ENCODE results near the gene PDIA4. TPM values are rescaled to one million over a fixed set of nuclear protein-coding genes. Genes with fewer than 3 reads are reported as not detected.

Gene PDIA4
- total RNA-seq, 3 donors from 2014 or later: 53.4 to 101 (median 68.3) TPM

DNA sequence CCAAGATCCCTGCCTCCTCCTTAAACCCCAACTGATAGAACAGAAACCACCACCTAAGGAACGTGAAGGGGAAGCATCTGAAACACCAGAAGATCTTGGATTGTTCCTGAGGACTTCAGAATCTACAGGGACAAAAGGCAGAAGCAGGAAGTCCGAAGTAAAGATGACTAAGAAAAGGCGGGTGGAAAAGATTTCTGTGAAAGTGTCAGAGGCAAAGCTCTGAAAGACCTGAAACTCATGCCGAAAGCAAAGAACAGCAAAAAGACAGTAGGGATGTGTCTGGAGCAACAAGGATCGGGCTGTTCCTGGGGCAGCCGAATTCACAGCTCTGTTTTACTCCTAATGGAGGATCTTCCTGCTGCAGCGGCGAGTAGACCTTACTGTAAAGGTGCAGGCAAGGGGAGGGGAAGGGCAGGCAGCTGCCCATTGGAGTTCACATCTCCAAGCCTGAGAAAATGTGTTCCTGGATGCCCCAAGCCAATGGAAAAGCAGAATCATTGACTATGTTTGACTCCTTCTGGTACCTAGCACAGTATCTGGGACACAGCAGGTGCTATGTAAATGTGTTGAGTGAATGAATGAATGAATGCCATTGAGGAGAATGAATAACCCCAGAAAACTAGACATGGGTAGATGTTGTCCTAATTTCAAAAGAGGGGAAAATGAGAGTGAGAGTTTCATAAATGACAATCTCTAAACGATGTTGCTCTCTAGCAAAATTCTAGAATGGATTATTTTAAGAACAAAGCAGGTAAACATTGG lies 40.4 kb downstream of the PDIA4 start:
- Histone ChIP-seq H3K36me3 (no peaks in the 10 kb centered on the region), H3K4me3 (peak overlapping the region; percentile 50 to 83 (median 67)), H3K4me1 (peaks cover 0 to 7% of the 10 kb centered on the region in 2 donors), H3K9me3 (no peaks in the 10 kb centered on the region), H3K27me3 (no peaks in the 10 kb centered on the region), H3K27ac (peak overlapping the region; percentile 88 to 90)
- DNase-seq (ENCODE audit: low spot score in 2 of 2): no peak
- TF ChIP-seq POLR2A (IDR thresholded peaks at IDR 0.05) (no peak), POLR2AphosphoS5 (IDR thresholded peaks at IDR 0.05) (no peak)
- TF ChIP-seq, protein P1, sequence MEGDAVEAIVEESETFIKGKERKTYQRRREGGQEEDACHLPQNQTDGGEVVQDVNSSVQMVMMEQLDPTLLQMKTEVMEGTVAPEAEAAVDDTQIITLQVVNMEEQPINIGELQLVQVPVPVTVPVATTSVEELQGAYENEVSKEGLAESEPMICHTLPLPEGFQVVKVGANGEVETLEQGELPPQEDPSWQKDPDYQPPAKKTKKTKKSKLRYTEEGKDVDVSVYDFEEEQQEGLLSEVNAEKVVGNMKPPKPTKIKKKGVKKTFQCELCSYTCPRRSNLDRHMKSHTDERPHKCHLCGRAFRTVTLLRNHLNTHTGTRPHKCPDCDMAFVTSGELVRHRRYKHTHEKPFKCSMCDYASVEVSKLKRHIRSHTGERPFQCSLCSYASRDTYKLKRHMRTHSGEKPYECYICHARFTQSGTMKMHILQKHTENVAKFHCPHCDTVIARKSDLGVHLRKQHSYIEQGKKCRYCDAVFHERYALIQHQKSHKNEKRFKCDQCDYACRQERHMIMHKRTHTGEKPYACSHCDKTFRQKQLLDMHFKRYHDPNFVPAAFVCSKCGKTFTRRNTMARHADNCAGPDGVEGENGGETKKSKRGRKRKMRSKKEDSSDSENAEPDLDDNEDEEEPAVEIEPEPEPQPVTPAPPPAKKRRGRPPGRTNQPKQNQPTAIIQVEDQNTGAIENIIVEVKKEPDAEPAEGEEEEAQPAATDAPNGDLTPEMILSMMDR (IDR thresholded peaks at IDR 0.05): no peak
- intact Hi-C loops (cut with DNase I; ENCODE audit: low total_unique reads): no loop called here

DNA sequence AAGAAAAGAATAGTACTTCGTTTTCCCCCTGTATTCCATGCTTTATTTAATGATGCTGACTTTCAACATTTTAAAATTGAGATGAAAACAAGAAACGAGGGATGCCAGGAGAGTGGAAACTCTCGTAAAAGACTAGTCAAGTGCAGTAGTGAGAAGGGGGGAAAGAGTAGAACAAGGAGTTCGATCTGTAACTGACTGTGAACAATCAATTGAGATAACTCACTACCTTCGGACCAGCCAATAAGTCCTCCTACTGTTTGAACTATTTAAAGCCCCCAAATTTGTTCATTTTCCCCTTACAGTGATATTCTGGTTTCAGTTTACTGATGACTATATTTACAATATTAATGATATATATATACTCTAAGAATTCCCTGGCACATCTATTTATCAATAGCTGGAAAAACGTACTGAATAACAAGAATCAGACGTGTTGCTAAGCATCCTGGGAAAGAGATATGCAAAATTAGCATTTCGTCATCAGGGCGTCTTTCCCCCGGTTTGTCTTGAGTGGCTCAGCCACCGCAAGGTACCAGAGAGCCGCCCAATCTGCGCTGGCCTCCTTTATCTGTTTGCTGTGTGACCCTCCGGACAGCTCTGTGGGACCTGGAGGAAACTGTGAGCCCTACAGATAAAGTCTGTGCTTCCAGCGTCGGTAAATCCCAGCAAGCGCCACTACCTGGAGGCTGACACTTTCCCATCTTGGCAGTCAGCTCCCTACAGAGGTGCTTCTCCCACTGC lies 41.1 kb downstream of the PDIA4 start:
- no peaks in the 10 kb centered on the region for H3K27me3 ChIP-seq
- peak overlapping the region; percentile 50 to 83 (median 67) for H3K4me3 ChIP-seq
- TF ChIP-seq, protein P1 (IDR thresholded peaks at IDR 0.05): peak in 1 of 3 donors; percentile 0
- TF ChIP-seq POLR2A (IDR thresholded peaks at IDR 0.05) (no peak), POLR2AphosphoS5 (IDR thresholded peaks at IDR 0.05) (peak in 2 of 3 donors; percentile 28 to 31)
- H3K36me3 ChIP-seq: no peaks in the 10 kb centered on the region
- intact Hi-C loops (cut with DNase I; ENCODE audit: low total_unique reads): no loop called here
- peak overlapping the region; percentile 88 to 90 for H3K27ac ChIP-seq
- DNase-seq (ENCODE audit: low spot score in 2 of 2): peak; percentile 70 to 80
- H3K4me1 ChIP-seq: peaks cover 0 to 7% of the 10 kb centered on the region in 2 donors
- no peaks in the 10 kb centered on the region for H3K9me3 ChIP-seq

DNA sequence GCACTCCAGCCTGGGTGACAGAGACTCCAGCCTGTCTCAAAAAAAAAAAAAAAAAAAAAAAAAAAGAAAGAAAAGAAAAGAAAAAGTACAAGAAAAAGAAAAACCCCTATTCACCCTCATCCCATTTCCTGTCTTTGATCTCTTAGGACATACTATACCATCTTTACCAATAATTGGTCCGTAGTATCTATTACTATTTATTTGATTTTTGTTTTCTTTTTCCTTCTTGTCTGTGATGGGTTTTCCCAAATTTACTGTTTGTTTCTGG lies 41.6 kb downstream of the PDIA4 start:
- Histone ChIP-seq H3K27ac (peak overlapping the region in 1 of 2 donors; percentile 88), H3K36me3 (no peaks in the 10 kb centered on the region), H3K27me3 (no peaks in the 10 kb centered on the region), H3K9me3 (no peaks in the 10 kb centered on the region), H3K4me3 (peak overlapping the region in 2 of 3 donors; percentile 67 to 83), H3K4me1 (peaks cover 0 to 7% of the 10 kb centered on the region in 2 donors)
- intact Hi-C loops (cut with DNase I; ENCODE audit: low total_unique reads): no loop called here
- DNase-seq (ENCODE audit: low spot score in 2 of 2): no peak
- TF ChIP-seq, protein P1 (IDR thresholded peaks at IDR 0.05): no peak
- no peak for TF ChIP-seq POLR2A (IDR thresholded peaks at IDR 0.05)
- no peak for TF ChIP-seq POLR2AphosphoS5 (IDR thresholded peaks at IDR 0.05)

DNA sequence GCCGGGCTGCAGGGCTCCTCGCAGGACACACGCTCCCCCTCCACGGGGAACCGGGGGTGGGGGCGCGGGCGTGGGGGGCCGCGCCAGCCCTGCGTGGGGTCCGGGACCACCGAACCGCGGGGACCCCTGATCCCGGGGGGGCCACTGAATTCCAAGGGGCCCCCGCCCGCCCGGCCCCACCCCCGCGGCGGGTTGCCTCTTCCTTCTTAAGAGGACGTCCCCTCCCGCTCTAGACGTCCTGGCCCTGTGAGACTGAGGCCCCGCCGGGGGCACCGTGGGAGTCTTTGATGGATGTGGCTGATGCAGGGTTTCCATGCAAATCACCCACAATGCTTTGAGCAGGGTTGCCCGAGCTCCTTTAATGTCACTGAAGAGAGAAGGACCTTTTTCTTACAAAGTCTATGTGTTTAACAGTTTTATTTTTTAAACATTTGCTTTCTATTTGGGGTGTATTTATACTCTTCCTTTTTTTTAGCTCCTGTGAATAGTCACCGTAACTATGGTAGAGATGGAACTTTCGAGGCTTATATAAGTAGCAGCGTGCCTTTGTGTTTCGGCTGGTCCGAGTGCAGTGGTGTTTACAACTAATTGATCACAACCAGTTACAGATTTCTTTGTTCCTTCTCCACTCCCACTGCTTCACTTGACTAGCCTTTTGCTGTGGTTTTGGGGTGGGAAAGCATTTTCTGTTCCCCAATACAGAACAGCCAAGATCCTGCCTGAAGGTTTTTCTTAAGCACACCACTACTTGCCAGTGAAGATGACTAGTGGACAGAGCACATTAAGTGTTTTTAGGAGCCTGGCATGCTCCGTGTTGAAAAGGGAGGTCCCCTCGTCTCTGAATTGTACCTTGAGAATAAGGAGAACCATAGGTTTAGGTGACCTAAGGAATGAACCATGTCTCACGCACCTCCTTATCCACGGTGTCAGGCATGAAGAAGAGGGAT lies 44.8 kb downstream of the PDIA4 start:
- peak overlapping the region; percentile 52 to 65 for H3K27ac ChIP-seq
- peak in 1 of 2 donors; percentile 44 for DNase-seq (ENCODE audit: low spot score in 2 of 2)
- H3K27me3 ChIP-seq: no peaks in the 10 kb centered on the region
- TF ChIP-seq, protein P1 (IDR thresholded peaks at IDR 0.05): no peak
- TF ChIP-seq POLR2A (IDR thresholded peaks at IDR 0.05) (no peak), POLR2AphosphoS5 (IDR thresholded peaks at IDR 0.05) (no peak)
- no peaks in the 10 kb centered on the region for H3K36me3 ChIP-seq
- peak overlapping the region; percentile 56 to 78 (median 64) for H3K4me3 ChIP-seq
- intact Hi-C loops (cut with DNase I; ENCODE audit: low total_unique reads): no loop called here
- H3K9me3 ChIP-seq: no peaks in the 10 kb centered on the region
- peaks cover 0 to 7% of the 10 kb centered on the region in 2 donors for H3K4me1 ChIP-seq
